Measurements from ENCODE around the gene STX3.

- TF ChIP-seq, protein P1, sequence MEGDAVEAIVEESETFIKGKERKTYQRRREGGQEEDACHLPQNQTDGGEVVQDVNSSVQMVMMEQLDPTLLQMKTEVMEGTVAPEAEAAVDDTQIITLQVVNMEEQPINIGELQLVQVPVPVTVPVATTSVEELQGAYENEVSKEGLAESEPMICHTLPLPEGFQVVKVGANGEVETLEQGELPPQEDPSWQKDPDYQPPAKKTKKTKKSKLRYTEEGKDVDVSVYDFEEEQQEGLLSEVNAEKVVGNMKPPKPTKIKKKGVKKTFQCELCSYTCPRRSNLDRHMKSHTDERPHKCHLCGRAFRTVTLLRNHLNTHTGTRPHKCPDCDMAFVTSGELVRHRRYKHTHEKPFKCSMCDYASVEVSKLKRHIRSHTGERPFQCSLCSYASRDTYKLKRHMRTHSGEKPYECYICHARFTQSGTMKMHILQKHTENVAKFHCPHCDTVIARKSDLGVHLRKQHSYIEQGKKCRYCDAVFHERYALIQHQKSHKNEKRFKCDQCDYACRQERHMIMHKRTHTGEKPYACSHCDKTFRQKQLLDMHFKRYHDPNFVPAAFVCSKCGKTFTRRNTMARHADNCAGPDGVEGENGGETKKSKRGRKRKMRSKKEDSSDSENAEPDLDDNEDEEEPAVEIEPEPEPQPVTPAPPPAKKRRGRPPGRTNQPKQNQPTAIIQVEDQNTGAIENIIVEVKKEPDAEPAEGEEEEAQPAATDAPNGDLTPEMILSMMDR (conservative IDR thresholded peaks at IDR 0.05; ENCODE audit: low read depth in 2 of 2), result no peak
- no peak for TF ChIP-seq POLR2AphosphoS5 (IDR thresholded peaks at IDR 0.05; ENCODE audit: low read depth)
- no peak for TF ChIP-seq EZH2 (IDR thresholded peaks at IDR 0.05; ENCODE audit: low read depth, unreplicated experiment)
- no peak for TF ChIP-seq STAT1 (IDR thresholded peaks at IDR 0.05; ENCODE audit: unreplicated experiment)
- no peak for TF ChIP-seq EZH2phosphoT487 (IDR thresholded peaks at IDR 0.05; ENCODE audit: unreplicated experiment)
- TF ChIP-seq CREB1 (CRISPR knock-in tag; IDR thresholded peaks at IDR 0.05; ENCODE audit: low read depth), result no peak
These were observed 9.1 kb upstream of the STX3 start for GRCh38 chr11:59746111-59746510.
